GM12892 (cell line): ENCODE data around the gene LCN12.

ENCODE experiments used
- POLR2A ChIP-seq: IDR thresholded peaks from 2 replicates; pipeline ENCODE4 v1.6.1; 2011; ENCODE audit warnings: low read depth, low read length, control low read depth
- POLR2AphosphoS5 ChIP-seq: IDR thresholded peaks from 2 replicates; pipeline ENCODE4 v1.6.1; 2011; ENCODE audit warnings: low read depth, low read length, control low read depth

GRCh38 chr9:136920069-136920468, 32.0 kb upstream of the LCN12 start:
- TF ChIP-seq POLR2A: no peak
- TF ChIP-seq POLR2AphosphoS5: no peak
